IMR-90 (cell line): ENCODE data around the gene XKR3. TPM values are rescaled to one million over a fixed set of nuclear protein-coding genes. Genes with fewer than 3 reads are reported as not detected.

Experiments used
- ATAC-seq: fragments of 200-7000 bp; cut with Tn5 transposase; 2 replicates; pipeline ENCODE4 v1.9.1; 2020; ENCODE audit warnings: low read depth, mild to moderate bottlenecking, moderate library complexity
- BruUV-seq: library from RNA; stranded (reverse); fragments of 400-500 nt; replicated peaks from 2 replicates; lab custom pipeline; 2021; lab: Mats Ljungman, UMichigan
- CTCF ChIA-PET: fragments of 300-600 bp; formaldehyde crosslinking; extraction: SDS; loops from one replicate; lab custom pipeline; 2021; ENCODE audit warnings: antibody characterized with exemption; lab: Yijun Ruan, JAX
- POLR2A ChIA-PET: fragments of 300-600 bp; sonication (Branson Sonifier 250); formaldehyde crosslinking; loops from one replicate; lab custom pipeline; 2022; ENCODE audit warnings: antibody characterized with exemption; ENCODE audit not compliant: unreplicated experiment; lab: Charles Lee
- DNase-seq: peaks from one replicate; pipeline ENCODE4 v3.0.0; 2013
- H2AFZ ChIP-seq: replicated peaks from 2 replicates; pipeline ENCODE3; 2013; ENCODE audit warnings: low read length, mild to moderate bottlenecking; ENCODE audit not compliant: poor library complexity
- H2AK5ac ChIP-seq: 2 replicates; pipeline ENCODE4 v1.6.1; 2013; ENCODE audit warnings: low read depth, low read length, inconsistent platforms
- H2AK9ac ChIP-seq: replicated peaks from 2 replicates; pipeline ENCODE3; 2013; ENCODE audit warnings: mild to moderate bottlenecking, low read depth, low read length, moderate library complexity; ENCODE audit not compliant: poor library complexity
- H2BK120ac ChIP-seq: 2 replicates; pipeline ENCODE4 v1.6.1; 2013; ENCODE audit warnings: low read depth, low read length, inconsistent platforms
- H2BK15ac ChIP-seq: 3 replicates; pipeline ENCODE4 v1.6.1; 2013; ENCODE audit warnings: low read depth, low read length, inconsistent platforms
- H2BK20ac ChIP-seq: 2 replicates; pipeline ENCODE4 v1.6.1; 2013; ENCODE audit warnings: low read depth, mild to moderate bottlenecking, inconsistent platforms, low read length, moderate library complexity
- H2BK5ac ChIP-seq: 2 replicates; pipeline ENCODE4 v1.6.1; 2013; ENCODE audit warnings: mild to moderate bottlenecking, low read depth, low read length, inconsistent platforms; ENCODE audit not compliant: poor library complexity, severe bottlenecking
- H3K14ac ChIP-seq: replicated peaks from 2 replicates; pipeline ENCODE4 v1.6.1; 2013; ENCODE audit warnings: low read depth, low read length, inconsistent platforms
- H3K18ac ChIP-seq: 2 replicates; pipeline ENCODE4 v1.6.1; 2013; ENCODE audit warnings: low read depth, low read length, control low read depth
- H3K23ac ChIP-seq: 2 replicates; pipeline ENCODE4 v1.6.1; 2013; ENCODE audit warnings: low read depth, low read length, inconsistent platforms
- H3K27ac ChIP-seq: 2 replicates; pipeline ENCODE4 v1.5.1; 2013; ENCODE audit warnings: mild to moderate bottlenecking, control low read depth, low read length; ENCODE audit not compliant: insufficient read depth
- H3K27me3 ChIP-seq: 2 replicates; pipeline ENCODE4 v1.6.1; 2013; ENCODE audit warnings: low read length; ENCODE audit not compliant: control insufficient read depth, insufficient read depth
- H3K36me3 ChIP-seq: 2 replicates; pipeline ENCODE4 v1.6.1; 2013; ENCODE audit warnings: low read length, mixed read lengths; ENCODE audit not compliant: control insufficient read depth, insufficient read depth
- H3K4ac ChIP-seq: 2 replicates; pipeline ENCODE4 v1.6.1; 2013; ENCODE audit warnings: low read depth, low read length, inconsistent platforms
- H3K4me1 ChIP-seq: 2 replicates; pipeline ENCODE4 v1.6.1; 2013; ENCODE audit warnings: low read length, mixed read lengths; ENCODE audit not compliant: control insufficient read depth, insufficient read depth
- H3K4me2 ChIP-seq: 2 replicates; pipeline ENCODE4 v1.6.1; 2013; ENCODE audit warnings: low read depth, mild to moderate bottlenecking, control low read depth, low read length, moderate library complexity
- H3K4me3 ChIP-seq: 2 replicates; pipeline ENCODE4 v1.5.1; 2013; ENCODE audit warnings: low read depth, mild to moderate bottlenecking, control low read depth, low read length, moderate library complexity; ENCODE audit not compliant: insufficient read depth
- H3K56ac ChIP-seq: 2 replicates; pipeline ENCODE4 v1.6.1; 2013; ENCODE audit warnings: low read length, inconsistent platforms; ENCODE audit not compliant: insufficient read depth; ENCODE audit errors: extremely low read depth
- H3K79me1 ChIP-seq, 2 experiments: 2 replicates each; pipeline ENCODE4 v1.6.1; 2013; ENCODE audit warnings: low read length in 2 of 2, inconsistent platforms in 1 of 2, low read depth in 1 of 2
- H3K9ac ChIP-seq: 2 replicates; pipeline ENCODE4 v1.6.1; 2013; ENCODE audit warnings: low read depth, low read length, control low read depth
- H3K9me1 ChIP-seq: 2 replicates; pipeline ENCODE4 v1.6.1; 2013; ENCODE audit warnings: low read length, inconsistent platforms; ENCODE audit not compliant: insufficient read depth
- H3K9me3 ChIP-seq: 2 replicates; pipeline ENCODE4 v1.6.1; 2013; ENCODE audit warnings: low read length; ENCODE audit not compliant: control insufficient read depth, insufficient read depth
- H4K20me1 ChIP-seq: 2 replicates; pipeline ENCODE4 v1.6.1; 2013; ENCODE audit warnings: low read length, inconsistent platforms; ENCODE audit not compliant: insufficient read depth
- H4K5ac ChIP-seq: 2 replicates; pipeline ENCODE4 v1.6.1; 2013; ENCODE audit warnings: mild to moderate bottlenecking, low read depth, low read length, control low read depth
- H4K8ac ChIP-seq, 2 experiments: 2 replicates each; pipeline ENCODE4 v1.6.1; 2013; ENCODE audit warnings: low read depth in 2 of 2, low read length in 2 of 2, control low read depth in 1 of 2, inconsistent platforms in 1 of 2
- H4K91ac ChIP-seq: 2 replicates; pipeline ENCODE4 v1.6.1; 2013; ENCODE audit warnings: low read depth, low read length, inconsistent platforms; ENCODE audit not compliant: insufficient read depth
- CEBPB ChIP-seq: IDR thresholded peaks from 2 replicates; pipeline ENCODE4 v1.6.1; 2012; ENCODE audit warnings: low read depth, low read length, improper control_type of control experiment
- CHD1 ChIP-seq: IDR thresholded peaks from 2 replicates; pipeline ENCODE4 v1.6.1; 2012; ENCODE audit warnings: low read depth, low read length, improper control_type of control experiment
- MXI1 ChIP-seq: IDR thresholded peaks from 2 replicates; pipeline ENCODE4 v1.6.1; 2012; ENCODE audit warnings: low read depth, mild to moderate bottlenecking, low read length, moderate library complexity, borderline replicate concordance
- NFE2L2 ChIP-seq: fragments of 150-350 bp; IDR thresholded peaks from 2 replicates; pipeline ENCODE4 v1.6.1; 2016; ENCODE audit warnings: low read depth, mild to moderate bottlenecking, low read length
- RCOR1 ChIP-seq: IDR thresholded peaks from 2 replicates; pipeline ENCODE4 v1.6.1; 2012; ENCODE audit warnings: mild to moderate bottlenecking, low read length, improper control_type of control experiment; ENCODE audit not compliant: insufficient replicate concordance
- RFX5 ChIP-seq: IDR thresholded peaks from 2 replicates; pipeline ENCODE4 v1.8.0; 2012; ENCODE audit warnings: low read depth, mild to moderate bottlenecking, low read length, moderate library complexity
- WGBS, 2 experiments: methylation state at CpG; one replicate each; pipeline versions ENCODE4 v1.1.5 to v1.1.7; 2013; ENCODE audit warnings: missing lambda C conversion rate in 2 of 2; ENCODE audit not compliant: insufficient read length in 1 of 2; ENCODE audit errors: extremely low coverage in 2 of 2; 5-methylcytosine and 5-hydroxymethylcytosine counted together
- dilution Hi-C: fragments of 300-500 bp; cut with HindIII; formaldehyde crosslinking; loops from one replicate; pipeline ENCODE4 v1.14.3; 2018; ENCODE audit warnings: low sequenced_read_pairs; ENCODE audit not compliant: unreplicated experiment
- in situ Hi-C: fragments of 300-500 bp; cut with MboI; formaldehyde crosslinking; loops from 3 replicates; pipeline ENCODE4 v1.14.3; 2019; ENCODE audit warnings: low sequenced_read_pairs, inconsistent platforms, mixed read lengths
- intact Hi-C: fragments of 100-400 bp; cut with micrococcal nuclease; formaldehyde crosslinking; loops from 2 replicates; pipeline ENCODE4 v1.10.0; 2022
- polyA plus RNA-seq, 3 experiments: library from polyadenylated mRNA; depleted of rRNA; stranded (reverse); fragments of >200 nt; gene quantifications; 2 replicates each; pipeline ENCODE4 v1.2.3, GENCODE V29; 2012; ENCODE audit warnings: low replicate concordance in 1 of 3
- total RNA-seq: library from RNA; depleted of rRNA; stranded (reverse); fragments of >200 nt; gene quantifications from 2 replicates; pipeline ENCODE4 v1.2.3, GENCODE V29; 2012

Gene XKR3
- total and polyA plus RNA-seq, 2 of the 4 experiments (the other 2 are of a cell fraction) = not detected

- Histone ChIP-seq H3K9me3 (peaks cover 23% of the 10 kb centered on the region), H2BK15ac (no peak overlapping the region), H4K91ac (no peak overlapping the region), H4K20me1 (no peaks in the 10 kb centered on the region), H4K8ac (no peak overlapping the region), H3K14ac (no peak overlapping the region), H3K4ac (no peak overlapping the region), H3K27ac (no peak overlapping the region), H2AFZ (no peak overlapping the region), H3K23ac (no peak overlapping the region), H3K56ac (no peak overlapping the region), H3K9ac (no peak overlapping the region), H3K27me3 (no peaks in the 10 kb centered on the region), H3K36me3 (no peaks in the 10 kb centered on the region), H3K9me1 (no peaks in the 10 kb centered on the region), H2AK9ac (no peak overlapping the region), H2BK120ac (no peak overlapping the region), H3K18ac (no peak overlapping the region), H3K4me1 (no peaks in the 10 kb centered on the region), H4K5ac (no peak overlapping the region), H2AK5ac (no peak overlapping the region), H3K4me2 (no peak overlapping the region), H2BK5ac (no peak overlapping the region), H3K4me3 (no peak overlapping the region), H3K79me1 (no peaks in the 10 kb centered on the region), H2BK20ac (no peak overlapping the region)
- POLR2A ChIA-PET = no interaction called here
- dilution Hi-C loops = no loop called here
- DNase-seq = no peak
- in situ Hi-C loops = no loop called here
- ATAC-seq = no peak
- 68% methylated on average over 4 of the region's 7 CpGs; no CpG with 5 or more reads in 1 of the 2 experiments for WGBS, 2 experiments
- CTCF ChIA-PET = no interaction called here
- intact Hi-C loops = no loop called here
- no peak for TF ChIP-seq RCOR1
- TF ChIP-seq MXI1 = no peak
- no peak for TF ChIP-seq CEBPB
- no peak for TF ChIP-seq RFX5
- no peak for TF ChIP-seq CHD1
- no peak for TF ChIP-seq NFE2L2
- BruUV-seq = no TSS peak
Measured at GRCh38 chr22:16844529-16844928, 19.3 kb upstream of the XKR3 start.
